IMR-90 (cell line): ENCODE results near the gene TRIM33. TPM values are rescaled to one million over a fixed set of nuclear protein-coding genes. Genes with fewer than 3 reads are reported as not detected.

Source experiments
- ATAC-seq: fragments of 200-7000 bp; cut with Tn5 transposase; 2 replicates; pipeline ENCODE4 v1.9.1; 2020; ENCODE audit warnings: low read depth, mild to moderate bottlenecking, moderate library complexity
- BruUV-seq: library from RNA; stranded (reverse); fragments of 400-500 nt; replicated peaks from 2 replicates; lab custom pipeline; 2021; lab: Mats Ljungman, UMichigan
- CTCF ChIA-PET: fragments of 300-600 bp; formaldehyde crosslinking; extraction: SDS; loops from one replicate; lab custom pipeline; 2021; ENCODE audit warnings: antibody characterized with exemption; lab: Yijun Ruan, JAX
- POLR2A ChIA-PET: fragments of 300-600 bp; sonication (Branson Sonifier 250); formaldehyde crosslinking; loops from one replicate; lab custom pipeline; 2022; ENCODE audit warnings: antibody characterized with exemption; ENCODE audit not compliant: unreplicated experiment; lab: Charles Lee
- DNase-seq: peaks from one replicate; pipeline ENCODE4 v3.0.0; 2013
- H2AFZ ChIP-seq: replicated peaks from 2 replicates; pipeline ENCODE3; 2013; ENCODE audit warnings: low read length, mild to moderate bottlenecking; ENCODE audit not compliant: poor library complexity
- H2AK5ac ChIP-seq: 2 replicates; pipeline ENCODE4 v1.6.1; 2013; ENCODE audit warnings: low read depth, low read length, inconsistent platforms
- H2AK9ac ChIP-seq: replicated peaks from 2 replicates; pipeline ENCODE3; 2013; ENCODE audit warnings: mild to moderate bottlenecking, low read depth, low read length, moderate library complexity; ENCODE audit not compliant: poor library complexity
- H2BK120ac ChIP-seq: 2 replicates; pipeline ENCODE4 v1.6.1; 2013; ENCODE audit warnings: low read depth, low read length, inconsistent platforms
- H2BK15ac ChIP-seq: 3 replicates; pipeline ENCODE4 v1.6.1; 2013; ENCODE audit warnings: low read depth, low read length, inconsistent platforms
- H2BK20ac ChIP-seq: 2 replicates; pipeline ENCODE4 v1.6.1; 2013; ENCODE audit warnings: low read depth, mild to moderate bottlenecking, inconsistent platforms, low read length, moderate library complexity
- H2BK5ac ChIP-seq: 2 replicates; pipeline ENCODE4 v1.6.1; 2013; ENCODE audit warnings: mild to moderate bottlenecking, low read depth, low read length, inconsistent platforms; ENCODE audit not compliant: poor library complexity, severe bottlenecking
- H3K14ac ChIP-seq: replicated peaks from 2 replicates; pipeline ENCODE4 v1.6.1; 2013; ENCODE audit warnings: low read depth, low read length, inconsistent platforms
- H3K18ac ChIP-seq: 2 replicates; pipeline ENCODE4 v1.6.1; 2013; ENCODE audit warnings: low read depth, low read length, control low read depth
- H3K23ac ChIP-seq: 2 replicates; pipeline ENCODE4 v1.6.1; 2013; ENCODE audit warnings: low read depth, low read length, inconsistent platforms
- H3K27ac ChIP-seq: 2 replicates; pipeline ENCODE4 v1.5.1; 2013; ENCODE audit warnings: mild to moderate bottlenecking, control low read depth, low read length; ENCODE audit not compliant: insufficient read depth
- H3K27me3 ChIP-seq: 2 replicates; pipeline ENCODE4 v1.6.1; 2013; ENCODE audit warnings: low read length; ENCODE audit not compliant: control insufficient read depth, insufficient read depth
- H3K36me3 ChIP-seq: 2 replicates; pipeline ENCODE4 v1.6.1; 2013; ENCODE audit warnings: low read length, mixed read lengths; ENCODE audit not compliant: control insufficient read depth, insufficient read depth
- H3K4ac ChIP-seq: 2 replicates; pipeline ENCODE4 v1.6.1; 2013; ENCODE audit warnings: low read depth, low read length, inconsistent platforms
- H3K4me1 ChIP-seq: 2 replicates; pipeline ENCODE4 v1.6.1; 2013; ENCODE audit warnings: low read length, mixed read lengths; ENCODE audit not compliant: control insufficient read depth, insufficient read depth
- H3K4me2 ChIP-seq: 2 replicates; pipeline ENCODE4 v1.6.1; 2013; ENCODE audit warnings: low read depth, mild to moderate bottlenecking, control low read depth, low read length, moderate library complexity
- H3K4me3 ChIP-seq: 2 replicates; pipeline ENCODE4 v1.5.1; 2013; ENCODE audit warnings: low read depth, mild to moderate bottlenecking, control low read depth, low read length, moderate library complexity; ENCODE audit not compliant: insufficient read depth
- H3K56ac ChIP-seq: 2 replicates; pipeline ENCODE4 v1.6.1; 2013; ENCODE audit warnings: low read length, inconsistent platforms; ENCODE audit not compliant: insufficient read depth; ENCODE audit errors: extremely low read depth
- H3K79me1 ChIP-seq, 2 experiments: 2 replicates each; pipeline ENCODE4 v1.6.1; 2013; ENCODE audit warnings: low read length in 2 of 2, inconsistent platforms in 1 of 2, low read depth in 1 of 2
- H3K9ac ChIP-seq: 2 replicates; pipeline ENCODE4 v1.6.1; 2013; ENCODE audit warnings: low read depth, low read length, control low read depth
- H3K9me1 ChIP-seq: 2 replicates; pipeline ENCODE4 v1.6.1; 2013; ENCODE audit warnings: low read length, inconsistent platforms; ENCODE audit not compliant: insufficient read depth
- H3K9me3 ChIP-seq: 2 replicates; pipeline ENCODE4 v1.6.1; 2013; ENCODE audit warnings: low read length; ENCODE audit not compliant: control insufficient read depth, insufficient read depth
- H4K20me1 ChIP-seq: 2 replicates; pipeline ENCODE4 v1.6.1; 2013; ENCODE audit warnings: low read length, inconsistent platforms; ENCODE audit not compliant: insufficient read depth
- H4K5ac ChIP-seq: 2 replicates; pipeline ENCODE4 v1.6.1; 2013; ENCODE audit warnings: mild to moderate bottlenecking, low read depth, low read length, control low read depth
- H4K8ac ChIP-seq, 2 experiments: 2 replicates each; pipeline ENCODE4 v1.6.1; 2013; ENCODE audit warnings: low read depth in 2 of 2, low read length in 2 of 2, control low read depth in 1 of 2, inconsistent platforms in 1 of 2
- H4K91ac ChIP-seq: 2 replicates; pipeline ENCODE4 v1.6.1; 2013; ENCODE audit warnings: low read depth, low read length, inconsistent platforms; ENCODE audit not compliant: insufficient read depth
- BHLHE40 ChIP-seq: fragments of 150-350 bp; IDR thresholded peaks from 2 replicates; pipeline ENCODE4 v1.6.1; 2016; ENCODE audit warnings: mild to moderate bottlenecking, low read depth, low read length
- CEBPB ChIP-seq: IDR thresholded peaks from 2 replicates; pipeline ENCODE4 v1.6.1; 2012; ENCODE audit warnings: low read depth, low read length, improper control_type of control experiment
- CTCF ChIP-seq: conservative IDR thresholded peaks from 2 replicates; pipeline ENCODE4 v1.5.1; 2012; ENCODE audit warnings: mild to moderate bottlenecking, low read depth, low read length, improper control_type of control experiment
- ELK1 ChIP-seq: fragments of 150-350 bp; IDR thresholded peaks from 2 replicates; pipeline ENCODE4 v1.6.1; 2016; ENCODE audit warnings: low read depth, mild to moderate bottlenecking, low read length, moderate library complexity, borderline replicate concordance
- FOS ChIP-seq: fragments of 150-350 bp; IDR thresholded peaks from 2 replicates; pipeline ENCODE4 v1.6.1; 2016; ENCODE audit warnings: low read depth, low read length
- MAFK ChIP-seq: IDR thresholded peaks from 2 replicates; pipeline ENCODE4 v1.6.1; 2012; ENCODE audit warnings: low read depth, low read length, improper control_type of control experiment
- MAZ ChIP-seq: IDR thresholded peaks from 2 replicates; pipeline ENCODE4 v1.6.1; 2012; ENCODE audit warnings: low read depth, mild to moderate bottlenecking, low read length, improper control_type of control experiment, moderate library complexity, borderline replicate concordance
- MXI1 ChIP-seq: IDR thresholded peaks from 2 replicates; pipeline ENCODE4 v1.6.1; 2012; ENCODE audit warnings: low read depth, mild to moderate bottlenecking, low read length, moderate library complexity, borderline replicate concordance
- NFE2L2 ChIP-seq: fragments of 150-350 bp; IDR thresholded peaks from 2 replicates; pipeline ENCODE4 v1.6.1; 2016; ENCODE audit warnings: low read depth, mild to moderate bottlenecking, low read length
- POLR2A ChIP-seq: IDR thresholded peaks from 2 replicates; pipeline ENCODE4 v1.6.1; 2012; ENCODE audit warnings: mild to moderate bottlenecking, low read depth, low read length
- RAD21 ChIP-seq: IDR thresholded peaks from 2 replicates; pipeline ENCODE4 v1.6.1; 2012; ENCODE audit warnings: low read length, improper control_type of control experiment
- RCOR1 ChIP-seq: IDR thresholded peaks from 2 replicates; pipeline ENCODE4 v1.6.1; 2012; ENCODE audit warnings: mild to moderate bottlenecking, low read length, improper control_type of control experiment; ENCODE audit not compliant: insufficient replicate concordance
- RFX5 ChIP-seq: IDR thresholded peaks from 2 replicates; pipeline ENCODE4 v1.8.0; 2012; ENCODE audit warnings: low read depth, mild to moderate bottlenecking, low read length, moderate library complexity
- SMC3 ChIP-seq: fragments of 150-350 bp; IDR thresholded peaks from 2 replicates; pipeline ENCODE4 v1.6.1; 2016; ENCODE audit warnings: low read depth, mild to moderate bottlenecking, antibody characterized with exemption, low read length, moderate library complexity
- USF2 ChIP-seq: fragments of 150-350 bp; IDR thresholded peaks from 2 replicates; pipeline ENCODE4 v1.6.1; 2017; ENCODE audit warnings: mild to moderate bottlenecking, antibody characterized with exemption, low read length, low read depth
- WGBS, 2 experiments: methylation state at CpG; one replicate each; pipeline versions ENCODE4 v1.1.5 to v1.1.7; 2013; ENCODE audit warnings: missing lambda C conversion rate in 2 of 2; ENCODE audit not compliant: insufficient read length in 1 of 2; ENCODE audit errors: extremely low coverage in 2 of 2; 5-methylcytosine and 5-hydroxymethylcytosine counted together
- dilution Hi-C: fragments of 300-500 bp; cut with HindIII; formaldehyde crosslinking; loops from one replicate; pipeline ENCODE4 v1.14.3; 2018; ENCODE audit warnings: low sequenced_read_pairs; ENCODE audit not compliant: unreplicated experiment
- in situ Hi-C: fragments of 300-500 bp; cut with MboI; formaldehyde crosslinking; loops from 3 replicates; pipeline ENCODE4 v1.14.3; 2019; ENCODE audit warnings: low sequenced_read_pairs, inconsistent platforms, mixed read lengths
- intact Hi-C: fragments of 100-400 bp; cut with micrococcal nuclease; formaldehyde crosslinking; loops from 2 replicates; pipeline ENCODE4 v1.10.0; 2022
- polyA plus RNA-seq, 3 experiments: library from polyadenylated mRNA; depleted of rRNA; stranded (reverse); fragments of >200 nt; gene quantifications; 2 replicates each; pipeline ENCODE4 v1.2.3, GENCODE V29; 2012; ENCODE audit warnings: low replicate concordance in 1 of 3
- total RNA-seq: library from RNA; depleted of rRNA; stranded (reverse); fragments of >200 nt; gene quantifications from 2 replicates; pipeline ENCODE4 v1.2.3, GENCODE V29; 2012

The TRIM33 gene
- total and polyA plus RNA-seq, 2 of the 4 experiments (the other 2 are of a cell fraction) = 9.5 to 40.1 TPM

- intact Hi-C loops (no loop called here), in situ Hi-C loops (no loop called here), dilution Hi-C loops (no loop called here)
- H3K23ac ChIP-seq = no peak overlapping the region
- H3K14ac ChIP-seq = no peak overlapping the region
- no peaks in the 10 kb centered on the region for H3K79me1 ChIP-seq
- BruUV-seq = no TSS peak
- no peak overlapping the region for H2AK9ac ChIP-seq
- ATAC-seq (no peak), DNase-seq (no peak)
- H3K18ac ChIP-seq = no peak overlapping the region
- no peaks in the 10 kb centered on the region for H3K9me3 ChIP-seq
- H3K27ac ChIP-seq = no peak overlapping the region
- H3K4me1 ChIP-seq = no peaks in the 10 kb centered on the region
- H3K56ac ChIP-seq = no peak overlapping the region
- no peak overlapping the region for H2AFZ ChIP-seq
- H3K36me3 ChIP-seq = no peaks in the 10 kb centered on the region
- no peak overlapping the region for H3K4me3 ChIP-seq
- TF ChIP-seq RFX5 (no peak), SMC3 (no peak), NFE2L2 (no peak), CTCF (no peak), BHLHE40 (no peak), MAFK (no peak), RAD21 (no peak), CEBPB (no peak), MXI1 (no peak), RCOR1 (no peak), MAZ (no peak), FOS (no peak), ELK1 (no peak), POLR2A (no peak), USF2 (no peak)
- no peak overlapping the region for H2BK5ac ChIP-seq
- no peak overlapping the region for H2BK15ac ChIP-seq
- no peak overlapping the region for H3K4me2 ChIP-seq
- no peak overlapping the region for H3K4ac ChIP-seq
- H2BK20ac ChIP-seq = no peak overlapping the region
- H4K8ac ChIP-seq = no peak overlapping the region
- WGBS, 2 experiments = no CpG with 5 or more reads among the region's 7 CpGs
- H3K9ac ChIP-seq = no peak overlapping the region
- H4K5ac ChIP-seq = no peak overlapping the region
- no peaks in the 10 kb centered on the region for H3K9me1 ChIP-seq
- H2BK120ac ChIP-seq = no peak overlapping the region
- no peak overlapping the region for H4K91ac ChIP-seq
- CTCF ChIA-PET = no interaction called here
- POLR2A ChIA-PET = no interaction called here
- H2AK5ac ChIP-seq = no peak overlapping the region
- H4K20me1 ChIP-seq = no peaks in the 10 kb centered on the region
- H3K27me3 ChIP-seq = no peaks in the 10 kb centered on the region
Observed at GRCh38 chr1:114552106-114552639, 41.2 kb upstream of the TRIM33 start.
